Nephron (organoid): Measurements from ENCODE around the gene DRC7.

Source experiments
- H3K27ac Mint-ChIP-seq, 3 experiments: 2 replicates each; pipeline ENCODE4 v1.8.0; 2020; ENCODE audit warnings: mixed read lengths in 3 of 3, mild to moderate bottlenecking in 2 of 3, moderate library complexity in 1 of 3
- H3K27me3 Mint-ChIP-seq: 2 replicates; pipeline ENCODE4 v1.8.0; 2021; ENCODE audit warnings: low read depth, mild to moderate bottlenecking, moderate library complexity, mixed read lengths
- H3K36me3 Mint-ChIP-seq: 2 replicates; pipeline ENCODE4 v1.8.0; 2020; ENCODE audit warnings: low read depth, mixed read lengths
- H3K4me1 Mint-ChIP-seq: 2 replicates; pipeline ENCODE4 v1.8.0; 2020; ENCODE audit warnings: mixed read lengths
- H3K4me3 Mint-ChIP-seq, 3 experiments: 2 replicates each; pipeline ENCODE4 v1.8.0; 2020; ENCODE audit warnings: mild to moderate bottlenecking in 3 of 3, mixed read lengths in 3 of 3, moderate library complexity in 2 of 3
- H3K9me3 Mint-ChIP-seq: 2 replicates; pipeline ENCODE4 v1.8.0; 2020; ENCODE audit warnings: mixed read lengths
- CTCF ChIP-seq, 3 experiments: fragments of 200-600 bp; sonication (generic); IDR thresholded peaks; one replicate each; pipeline ENCODE4 v1.5.0; 2021; ENCODE audit warnings: antibody characterized with exemption in 3 of 3; ENCODE audit not compliant: unreplicated experiment in 3 of 3

Gene DRC7

GRCh38 chr16:57677622-57678369, 16.8 kb upstream of the DRC7 start:
- Mint-ChIP-seq H3K9me3 (no peaks in the 10 kb centered on the region), H3K4me1 (peaks cover 12% of the 10 kb centered on the region), H3K4me3 (no peak overlapping the region), H3K36me3 (no peaks in the 10 kb centered on the region), H3K27ac (peak overlapping the region in 1 of 3 experiments; percentile 21), H3K27me3 (peaks cover 8% of the 10 kb centered on the region)
- TF ChIP-seq CTCF (IDR thresholded peaks at IDR 0.05; ENCODE audit: unreplicated experiment in 3 of 3) = no peak

DNA sequence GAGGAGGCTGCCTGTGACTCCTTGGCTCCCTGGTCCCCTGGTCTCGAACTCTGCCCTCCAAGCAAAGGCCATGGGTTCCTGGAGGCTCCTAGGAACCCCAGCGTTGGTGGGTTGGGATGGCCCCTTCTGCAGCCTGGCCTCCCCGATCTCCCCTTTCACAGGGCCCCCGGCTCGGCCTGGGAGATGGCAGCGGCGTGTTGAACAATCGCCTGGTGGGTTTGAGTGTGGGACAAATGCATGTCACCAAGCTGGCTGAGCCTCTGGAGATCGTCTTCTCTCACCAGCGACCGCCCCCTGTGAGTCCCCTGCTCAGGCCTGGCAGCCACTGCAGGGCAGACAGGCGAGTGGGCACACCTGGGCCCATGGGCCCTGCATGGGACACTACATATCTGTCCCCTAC, 15.6 kb upstream of the DRC7 start:
- Mint-ChIP-seq H3K9me3 (no peaks in the 10 kb centered on the region), H3K27me3 (peaks cover under 1% of the 10 kb centered on the region), H3K36me3 (no peaks in the 10 kb centered on the region), H3K4me3 (no peak overlapping the region), H3K27ac (no peak overlapping the region), H3K4me1 (peaks cover 12% of the 10 kb centered on the region)
- TF ChIP-seq CTCF (IDR thresholded peaks at IDR 0.05; ENCODE audit: unreplicated experiment in 3 of 3) = no peak

DNA sequence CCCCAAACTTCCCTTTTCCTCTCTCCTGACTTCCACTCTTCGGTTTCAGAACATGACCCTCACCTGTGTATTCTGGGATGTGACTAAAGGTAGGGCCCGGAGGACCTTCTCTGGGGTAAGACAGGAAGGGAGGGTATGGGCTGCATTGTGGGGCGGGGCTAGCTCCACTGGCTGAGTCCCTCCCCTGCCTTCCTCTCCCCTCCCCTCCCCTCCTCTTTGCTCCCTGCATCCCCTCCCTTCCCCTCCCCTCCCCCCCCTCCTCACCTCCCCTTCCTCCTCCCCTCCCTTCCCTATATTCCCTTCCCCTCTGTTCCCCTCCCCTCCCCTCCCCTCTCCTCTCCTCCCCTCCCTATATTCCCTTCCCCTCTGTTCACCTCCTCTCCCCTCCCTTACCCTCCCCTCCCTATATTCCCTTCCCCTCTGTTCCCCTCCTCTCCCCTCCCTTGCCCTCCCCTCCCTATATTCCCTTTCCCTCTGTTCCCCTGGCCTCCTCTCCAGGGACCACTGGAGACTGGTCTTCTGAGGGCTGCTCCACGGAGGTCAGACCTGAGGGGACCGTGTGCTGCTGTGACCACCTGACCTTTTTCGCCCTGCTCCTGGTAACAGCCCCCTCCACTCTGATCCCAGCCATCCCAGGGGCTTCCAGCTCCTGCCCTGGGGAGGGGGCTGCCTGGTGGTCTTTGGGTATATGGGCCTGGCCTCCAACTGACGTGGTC, 14.7 kb upstream of the DRC7 start:
- H3K36me3 Mint-ChIP-seq = no peaks in the 10 kb centered on the region
- H3K27me3 Mint-ChIP-seq = no peaks in the 10 kb centered on the region
- peaks cover 12% of the 10 kb centered on the region for H3K4me1 Mint-ChIP-seq
- TF ChIP-seq CTCF (IDR thresholded peaks at IDR 0.05; ENCODE audit: unreplicated experiment in 3 of 3) = no peak
- H3K9me3 Mint-ChIP-seq = no peaks in the 10 kb centered on the region
- H3K4me3 Mint-ChIP-seq = no peak overlapping the region
- H3K27ac Mint-ChIP-seq = no peak overlapping the region

DNA sequence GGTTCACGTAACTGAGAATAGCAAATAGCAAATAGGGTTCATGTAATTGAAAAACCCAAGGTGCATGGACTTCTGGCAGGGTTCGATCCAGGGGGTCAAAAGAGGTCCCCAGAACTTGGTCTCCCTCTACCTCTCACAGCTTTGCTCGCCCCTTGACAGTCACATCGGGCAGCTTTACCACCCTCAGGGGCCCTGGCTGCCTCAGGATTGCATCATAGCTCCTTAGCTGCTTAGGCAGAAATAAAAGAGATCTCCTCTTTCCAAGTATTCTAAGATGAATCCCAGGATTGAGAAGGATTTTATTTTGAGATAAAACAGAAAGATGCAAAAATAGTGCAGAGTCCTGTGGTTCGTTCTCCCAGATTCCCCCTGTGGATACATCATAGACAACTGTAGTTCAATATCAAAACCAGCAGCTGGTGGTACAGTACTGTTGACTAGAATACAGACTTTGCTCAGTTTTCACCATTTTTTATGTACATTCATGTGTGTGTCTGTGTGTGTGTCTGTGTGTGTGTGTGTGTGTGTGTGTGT, 13.7 kb upstream of the DRC7 start:
- no peaks in the 10 kb centered on the region for H3K36me3 Mint-ChIP-seq
- TF ChIP-seq CTCF (IDR thresholded peaks at IDR 0.05; ENCODE audit: unreplicated experiment in 3 of 3) = no peak
- peaks cover 10% of the 10 kb centered on the region for H3K4me1 Mint-ChIP-seq
- H3K27me3 Mint-ChIP-seq = no peaks in the 10 kb centered on the region
- H3K4me3 Mint-ChIP-seq = no peak overlapping the region
- H3K27ac Mint-ChIP-seq = peak overlapping the region in 1 of 3 experiments; percentile 63
- H3K9me3 Mint-ChIP-seq = no peaks in the 10 kb centered on the region

- no peak for TF ChIP-seq CTCF (IDR thresholded peaks at IDR 0.05; ENCODE audit: unreplicated experiment in 3 of 3)
- no peak overlapping the region for H3K4me3 Mint-ChIP-seq
- H3K4me1 Mint-ChIP-seq = no peaks in the 10 kb centered on the region
- no peaks in the 10 kb centered on the region for H3K27me3 Mint-ChIP-seq
- H3K9me3 Mint-ChIP-seq = no peaks in the 10 kb centered on the region
- no peak overlapping the region for H3K27ac Mint-ChIP-seq
- H3K36me3 Mint-ChIP-seq = no peaks in the 10 kb centered on the region
Measured at GRCh38 chr16:57681950-57682728, 12.5 kb upstream of the DRC7 start.
